ENCODE data around the gene AVPR2. TPM values are rescaled to one million over a fixed set of nuclear protein-coding genes. Genes with fewer than 3 reads are reported as not detected.

AVPR2 gene
- total RNA-seq, 1 experiment from 2014 or later, result not detected

- POLR2A ChIA-PET (ENCODE audit: unreplicated experiment), result no interaction called here
Observed at GRCh38 chrX:153913701-153914100, 9.2 kb downstream of the AVPR2 start.

DNA sequence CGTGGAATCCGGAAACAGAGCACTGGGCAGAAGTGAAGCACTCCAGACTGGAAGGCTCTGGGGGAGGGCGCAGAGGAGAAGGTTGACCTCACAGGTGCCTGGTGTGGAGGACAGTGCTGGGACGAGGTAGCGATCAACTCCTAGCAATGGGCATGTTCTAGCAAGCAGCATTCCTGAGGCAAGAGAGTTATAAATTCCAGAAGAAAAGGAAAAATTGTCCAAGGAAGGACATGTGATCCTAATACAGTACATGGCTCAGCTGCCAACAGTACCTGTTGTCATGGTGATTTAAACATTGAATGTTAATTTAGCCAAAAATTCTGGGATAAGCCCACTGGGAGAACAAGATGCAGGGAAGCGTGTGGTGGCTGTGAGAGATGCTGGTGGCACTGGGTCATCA, 13.4 kb downstream of the AVPR2 start:
- H3F3A ChIP-seq (ENCODE audit: low read length, unreplicated experiment), result no peaks in the 10 kb centered on the region
- no peaks in the 10 kb centered on the region for H3K9me2 ChIP-seq (replicated peaks; ENCODE audit: low read length)
- no peak overlapping the region for H2AFZ ChIP-seq (ENCODE audit: low read length)
- H3K4me2 ChIP-seq (ENCODE audit: low read length), result no peak overlapping the region
- intact Hi-C loops (cut with micrococcal nuclease), result no loop called here
- ChIA-PET CTCF (no interaction called here), POLR2A (ENCODE audit: unreplicated experiment) (no interaction called here)
- no peak overlapping the region for H3K27ac ChIP-seq (ENCODE audit: low read length)
- no peak for DNase-seq
- H3K27me3 ChIP-seq (ENCODE audit: low read length), result no peaks in the 10 kb centered on the region
- H3K9me3 ChIP-seq (ENCODE audit: low read length), result no peaks in the 10 kb centered on the region
- H3K4me3 ChIP-seq (ENCODE audit: low read length), result no peak overlapping the region
- no peaks in the 10 kb centered on the region for H3K4me1 ChIP-seq (ENCODE audit: insufficient read depth, low read length)
- H3K36me3 ChIP-seq (ENCODE audit: low read depth, low read length), result no peaks in the 10 kb centered on the region
- H4K20me1 ChIP-seq (ENCODE audit: low read length), result no peaks in the 10 kb centered on the region
- no peak for ATAC-seq
- no peak overlapping the region for H3K9ac ChIP-seq (ENCODE audit: low read length)
- TF ChIP-seq CTCF (conservative IDR thresholded peaks at IDR 0.05; ENCODE audit: low read depth, low read length), result no peak
- TF ChIP-seq EZH2 (IDR thresholded peaks at IDR 0.05; ENCODE audit: low read length, unreplicated experiment), result no peak
- no peak for TF ChIP-seq EZH2phosphoT487 (IDR thresholded peaks at IDR 0.05; ENCODE audit: borderline replicate concordance, low read length)
- no TSS peak for BruUV-seq (replicated peaks)
- H3K79me2 ChIP-seq (ENCODE audit: low read length), result no peaks in the 10 kb centered on the region

More at GRCh38 chrX:153913701-153914100, 9.2 kb downstream of the AVPR2 start:
- DNase-seq, result no peak
- Histone ChIP-seq H4K20me1 (ENCODE audit: low read length) (no peaks in the 10 kb centered on the region), H3K9me2 (replicated peaks; ENCODE audit: low read length) (no peaks in the 10 kb centered on the region), H3K9me3 (ENCODE audit: low read length) (no peaks in the 10 kb centered on the region), H3K27ac (ENCODE audit: low read length) (no peak overlapping the region), H3K4me1 (ENCODE audit: insufficient read depth, low read length) (no peaks in the 10 kb centered on the region), H3K4me2 (ENCODE audit: low read length) (no peak overlapping the region), H3K27me3 (ENCODE audit: low read length) (no peaks in the 10 kb centered on the region), H3K79me2 (ENCODE audit: low read length) (no peaks in the 10 kb centered on the region), H2AFZ (ENCODE audit: low read length) (no peak overlapping the region), H3K36me3 (ENCODE audit: low read depth, low read length) (no peaks in the 10 kb centered on the region), H3K9ac (ENCODE audit: low read length) (no peak overlapping the region), H3K4me3 (ENCODE audit: low read length) (no peak overlapping the region), H3F3A (ENCODE audit: low read length, unreplicated experiment) (no peaks in the 10 kb centered on the region)
- CTCF ChIA-PET, result no interaction called here
- BruUV-seq (replicated peaks), result no TSS peak
- TF ChIP-seq EZH2phosphoT487 (IDR thresholded peaks at IDR 0.05; ENCODE audit: borderline replicate concordance, low read length) (no peak), EZH2 (IDR thresholded peaks at IDR 0.05; ENCODE audit: low read length, unreplicated experiment) (no peak), CTCF (conservative IDR thresholded peaks at IDR 0.05; ENCODE audit: low read depth, low read length) (no peak)
- ATAC-seq, result no peak
- intact Hi-C loops (cut with micrococcal nuclease), result no loop called here

GRCh38 chrX:153919281-153919680, 14.8 kb downstream of the AVPR2 start:
- Histone ChIP-seq H3K9me2 (replicated peaks; ENCODE audit: low read length) (no peaks in the 10 kb centered on the region), H3K27me3 (ENCODE audit: low read length) (no peaks in the 10 kb centered on the region), H3F3A (ENCODE audit: low read length, unreplicated experiment) (no peaks in the 10 kb centered on the region), H4K20me1 (ENCODE audit: low read length) (no peaks in the 10 kb centered on the region), H3K4me2 (ENCODE audit: low read length) (no peak overlapping the region), H3K4me3 (ENCODE audit: low read length) (no peak overlapping the region), H3K36me3 (ENCODE audit: low read depth, low read length) (no peaks in the 10 kb centered on the region), H3K27ac (ENCODE audit: low read length) (no peak overlapping the region), H2AFZ (ENCODE audit: low read length) (no peak overlapping the region), H3K4me1 (ENCODE audit: insufficient read depth, low read length) (no peaks in the 10 kb centered on the region), H3K79me2 (ENCODE audit: low read length) (no peaks in the 10 kb centered on the region), H3K9me3 (ENCODE audit: low read length) (no peaks in the 10 kb centered on the region), H3K9ac (ENCODE audit: low read length) (no peak overlapping the region)
- no peak for TF ChIP-seq CTCF (conservative IDR thresholded peaks at IDR 0.05; ENCODE audit: low read depth, low read length)
- ChIA-PET POLR2A (ENCODE audit: unreplicated experiment) (interaction anchor here (0.7 kb wide), 1 partner anchor 9 kb away, joined by 3 read pairs; no protein-coding TSS in a partner anchor), CTCF (no interaction called here)
- ATAC-seq (no peak), DNase-seq (no peak)
- intact Hi-C loops (cut with micrococcal nuclease), result no loop called here
- no TSS peak for BruUV-seq (replicated peaks)
